ENCODE data around the gene PCNT.

PCNT gene

DNA sequence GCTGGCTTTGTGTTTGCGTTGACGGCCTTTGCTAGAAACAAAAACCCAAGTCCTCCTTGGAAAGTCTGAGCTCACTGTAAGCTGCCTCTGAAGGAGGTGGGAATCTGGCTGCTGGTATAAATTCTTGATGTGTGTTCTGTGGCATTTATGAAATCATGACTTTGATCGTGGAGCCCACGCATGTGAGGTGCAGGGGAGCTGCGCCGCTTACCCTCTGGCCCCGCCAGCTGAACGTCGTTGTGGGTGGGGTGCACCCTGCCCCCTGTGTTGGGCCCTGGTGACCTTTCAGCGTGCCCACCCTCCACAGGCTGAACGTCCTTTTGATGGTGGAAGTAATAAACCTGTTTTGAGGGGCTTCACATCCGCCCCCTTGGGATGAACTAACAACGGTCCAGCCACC lies 113.6 kb downstream of the PCNT start:
- POLR2A ChIA-PET = interaction anchor here (0.7 kb wide), 1 partner anchor 20 kb away, joined by 3 read pairs; no protein-coding TSS in a partner anchor

DNA sequence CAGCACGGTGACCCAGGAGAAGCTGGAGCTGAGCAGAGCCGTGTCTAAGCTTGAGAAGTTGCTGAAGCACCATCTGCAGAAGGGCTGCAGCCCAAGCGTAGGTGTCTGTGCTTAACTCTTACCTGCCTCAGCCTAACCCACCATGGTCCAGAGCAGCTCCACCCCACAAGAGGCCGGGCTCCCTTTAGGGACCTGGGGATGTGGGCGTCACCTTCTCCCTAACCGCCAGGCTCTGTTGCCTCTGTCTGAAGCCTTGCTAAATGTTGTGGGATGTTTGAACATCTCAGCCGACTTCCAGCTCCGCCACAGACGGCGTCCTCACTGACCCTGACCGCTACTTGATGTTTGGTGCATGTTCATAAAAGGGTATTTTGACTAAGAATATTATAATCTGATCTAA lies 114.3 kb downstream of the PCNT start:
- CTCF ChIA-PET = no interaction called here

More for the DNA sequence above, 113.6 kb downstream of the PCNT start:
- DNase-seq (ENCODE audit: extremely low spot score) = no peak
- TF ChIP-seq ELF4 (IDR thresholded peaks at IDR 0.05) = no peak
- no peak for TF ChIP-seq BHLHE40 (IDR thresholded peaks at IDR 0.05; ENCODE audit: borderline replicate concordance)
- no peak for TF ChIP-seq LEF1 (IDR thresholded peaks at IDR 0.05; ENCODE audit: borderline replicate concordance)
- no peak for TF ChIP-seq NFRKB (IDR thresholded peaks at IDR 0.05)
- no peak for TF ChIP-seq L3MBTL2 (conservative IDR thresholded peaks at IDR 0.05)
- no peak for TF ChIP-seq HDGF (IDR thresholded peaks at IDR 0.05; ENCODE audit: borderline replicate concordance)
- no peak for TF ChIP-seq ARNT (IDR thresholded peaks at IDR 0.05)
- TF ChIP-seq, protein P1, sequence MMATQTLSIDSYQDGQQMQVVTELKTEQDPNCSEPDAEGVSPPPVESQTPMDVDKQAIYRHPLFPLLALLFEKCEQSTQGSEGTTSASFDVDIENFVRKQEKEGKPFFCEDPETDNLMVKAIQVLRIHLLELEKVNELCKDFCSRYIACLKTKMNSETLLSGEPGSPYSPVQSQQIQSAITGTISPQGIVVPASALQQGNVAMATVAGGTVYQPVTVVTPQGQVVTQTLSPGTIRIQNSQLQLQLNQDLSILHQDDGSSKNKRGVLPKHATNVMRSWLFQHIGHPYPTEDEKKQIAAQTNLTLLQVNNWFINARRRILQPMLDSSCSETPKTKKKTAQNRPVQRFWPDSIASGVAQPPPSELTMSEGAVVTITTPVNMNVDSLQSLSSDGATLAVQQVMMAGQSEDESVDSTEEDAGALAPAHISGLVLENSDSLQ (IDR thresholded peaks at IDR 0.05) = no peak
- CTCF ChIA-PET = interaction anchor here (0.6 kb wide), 1 partner anchor 33 kb away, joined by 5 read pairs; no protein-coding TSS in a partner anchor

DNA sequence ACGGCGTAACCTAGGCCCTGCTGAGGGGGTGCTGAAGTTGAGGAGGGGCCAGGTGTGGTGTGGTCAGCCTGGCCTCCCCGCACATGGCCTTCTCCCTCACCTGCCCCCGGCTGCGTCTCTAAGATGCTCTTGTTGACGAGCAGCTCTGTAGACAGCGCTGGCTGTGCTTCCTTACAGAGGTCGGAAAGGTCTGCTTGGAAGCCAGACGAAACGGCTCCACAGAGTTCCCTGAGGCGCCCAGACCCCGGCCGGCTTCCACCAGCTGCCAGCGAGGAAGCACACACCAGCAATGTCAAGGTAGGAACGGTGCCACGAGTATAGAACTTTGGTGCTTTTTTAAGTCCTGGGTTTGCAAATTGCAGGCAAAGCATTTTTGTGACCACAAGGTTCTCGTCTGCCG lies 116.0 kb downstream of the PCNT start:
- TF ChIP-seq ARNT (IDR thresholded peaks at IDR 0.05) (no peak), TARDBP (IDR thresholded peaks at IDR 0.05) (no peak), SUZ12 (IDR thresholded peaks at IDR 0.05) (no peak), SP1 (IDR thresholded peaks at IDR 0.05) (no peak), ELF4 (IDR thresholded peaks at IDR 0.05) (no peak), LEF1 (IDR thresholded peaks at IDR 0.05; ENCODE audit: borderline replicate concordance) (no peak), BHLHE40 (IDR thresholded peaks at IDR 0.05; ENCODE audit: borderline replicate concordance) (no peak), NFRKB (IDR thresholded peaks at IDR 0.05) (no peak), HDGF (IDR thresholded peaks at IDR 0.05; ENCODE audit: borderline replicate concordance) (no peak), ZNF384 (IDR thresholded peaks at IDR 0.05) (no peak), L3MBTL2 (conservative IDR thresholded peaks at IDR 0.05) (no peak), FOXK2 (IDR thresholded peaks at IDR 0.05) (no peak), FOXM1 (IDR thresholded peaks at IDR 0.05; ENCODE audit: borderline replicate concordance) (no peak), FOXA1 (IDR thresholded peaks at IDR 0.05) (no peak)
- no peak for DNase-seq (ENCODE audit: extremely low spot score)
- POLR2A ChIA-PET = no interaction called here
- CTCF ChIA-PET = no interaction called here

More for the DNA sequence above, 114.3 kb downstream of the PCNT start:
- DNase-seq (ENCODE audit: extremely low spot score) = no peak
- POLR2A ChIA-PET = interaction anchor here (0.7 kb wide), 1 partner anchor 19 kb away, joined by 3 read pairs; no protein-coding TSS in a partner anchor
- TF ChIP-seq L3MBTL2 (conservative IDR thresholded peaks at IDR 0.05) (no peak), LEF1 (IDR thresholded peaks at IDR 0.05; ENCODE audit: borderline replicate concordance) (no peak), ARNT (IDR thresholded peaks at IDR 0.05) (no peak), TARDBP (IDR thresholded peaks at IDR 0.05) (no peak), BHLHE40 (IDR thresholded peaks at IDR 0.05; ENCODE audit: borderline replicate concordance) (no peak), SUZ12 (IDR thresholded peaks at IDR 0.05) (no peak), ELF4 (IDR thresholded peaks at IDR 0.05) (no peak), NFRKB (IDR thresholded peaks at IDR 0.05) (no peak), FOXK2 (IDR thresholded peaks at IDR 0.05) (no peak), SP1 (IDR thresholded peaks at IDR 0.05) (no peak), FOXA1 (IDR thresholded peaks at IDR 0.05) (no peak), ZNF384 (IDR thresholded peaks at IDR 0.05) (no peak), FOXM1 (IDR thresholded peaks at IDR 0.05; ENCODE audit: borderline replicate concordance) (no peak), CTBP1 (IDR thresholded peaks at IDR 0.05; ENCODE audit: borderline replicate concordance) (no peak)
- TF ChIP-seq, protein P1 (IDR thresholded peaks at IDR 0.05) = no peak

DNA sequence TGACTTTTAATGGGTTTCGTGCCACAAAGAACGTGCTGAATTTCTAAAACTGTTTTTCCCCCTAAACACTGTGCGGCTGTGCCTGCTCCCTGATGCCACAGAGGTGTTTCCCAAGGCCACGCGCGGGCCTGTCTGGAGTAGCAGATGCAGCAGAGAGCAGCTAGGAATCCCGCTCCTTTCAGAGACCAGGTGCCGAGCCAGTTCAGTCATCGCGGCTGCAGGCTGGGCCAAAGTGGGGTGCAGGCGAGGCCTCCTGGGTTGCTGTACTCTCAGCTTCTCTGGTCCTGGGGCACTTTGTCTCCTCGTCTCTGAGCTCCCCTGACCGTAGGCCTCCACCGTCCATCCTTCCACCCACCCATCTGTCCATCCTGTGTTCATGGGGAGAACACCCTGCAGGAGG lies 117.4 kb downstream of the PCNT start:
- CTCF ChIA-PET = no interaction called here
- POLR2A ChIA-PET = no interaction called here
- no peak for DNase-seq (ENCODE audit: extremely low spot score)
- TF ChIP-seq ZNF384 (IDR thresholded peaks at IDR 0.05) (no peak), FOXA1 (IDR thresholded peaks at IDR 0.05) (no peak), TARDBP (IDR thresholded peaks at IDR 0.05) (no peak), NFRKB (IDR thresholded peaks at IDR 0.05) (no peak), SUZ12 (IDR thresholded peaks at IDR 0.05) (no peak), LEF1 (IDR thresholded peaks at IDR 0.05; ENCODE audit: borderline replicate concordance) (no peak), L3MBTL2 (conservative IDR thresholded peaks at IDR 0.05) (no peak), ARNT (IDR thresholded peaks at IDR 0.05) (no peak), SP1 (IDR thresholded peaks at IDR 0.05) (no peak), HDGF (IDR thresholded peaks at IDR 0.05; ENCODE audit: borderline replicate concordance) (no peak), FOXK2 (IDR thresholded peaks at IDR 0.05) (no peak), BHLHE40 (IDR thresholded peaks at IDR 0.05; ENCODE audit: borderline replicate concordance) (no peak), FOXM1 (IDR thresholded peaks at IDR 0.05; ENCODE audit: borderline replicate concordance) (no peak), CTBP1 (IDR thresholded peaks at IDR 0.05; ENCODE audit: borderline replicate concordance) (no peak), ELF4 (IDR thresholded peaks at IDR 0.05) (no peak)
- TF ChIP-seq, protein P1 (IDR thresholded peaks at IDR 0.05) = no peak

DNA sequence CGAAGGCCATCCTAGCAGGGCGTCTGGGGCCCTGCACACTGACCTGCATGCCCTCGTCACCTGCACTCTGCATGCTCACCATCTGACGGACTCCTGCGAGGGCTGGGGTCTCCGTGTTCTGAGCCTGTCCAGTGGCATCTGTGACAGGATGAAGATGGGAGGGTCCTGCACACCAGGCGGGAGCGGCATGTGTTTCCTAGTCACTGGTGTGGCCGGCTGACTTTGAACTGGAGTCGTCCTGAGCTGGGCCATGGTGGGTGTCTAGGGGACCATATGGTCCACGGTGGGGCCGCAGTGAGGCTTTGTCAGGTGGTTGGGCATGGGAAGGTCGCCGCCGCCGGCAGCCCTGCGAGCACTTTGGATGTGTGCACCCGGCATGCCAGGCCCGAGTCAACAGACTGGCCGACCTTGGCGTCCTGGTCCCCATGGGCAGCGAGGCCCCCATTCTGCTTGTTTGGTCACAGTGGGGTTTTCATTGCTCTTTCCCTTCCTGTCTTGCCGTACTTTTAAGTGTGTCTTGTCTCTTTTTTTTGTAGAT lies 118.1 kb downstream of the PCNT start:
- POLR2A ChIA-PET = no interaction called here
- TF ChIP-seq ELF4 (IDR thresholded peaks at IDR 0.05) = no peak
- no peak for DNase-seq (ENCODE audit: extremely low spot score)
- CTCF ChIA-PET = no interaction called here

DNA sequence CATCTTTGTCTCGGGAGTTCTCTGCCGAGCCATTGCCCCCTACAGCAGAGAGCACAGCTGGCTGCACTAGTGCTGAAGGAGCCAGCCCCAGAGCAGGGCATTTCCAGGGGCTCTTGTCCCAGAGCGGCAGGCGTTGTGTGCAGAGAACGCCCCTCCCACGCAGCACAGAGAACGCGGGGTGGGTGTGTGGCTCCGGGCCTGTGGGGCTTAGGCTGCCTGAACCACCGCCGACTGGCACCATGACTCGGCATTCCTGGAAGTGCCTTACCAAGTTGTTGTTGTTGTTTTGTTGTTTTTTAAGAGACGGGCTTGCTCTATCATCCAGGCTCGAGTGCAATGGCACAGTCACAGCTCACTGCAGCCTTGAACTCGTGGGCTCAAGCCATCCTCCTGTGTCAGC lies 119.0 kb downstream of the PCNT start:
- POLR2A ChIA-PET = no interaction called here
- DNase-seq (ENCODE audit: extremely low spot score) = no peak
- no peak for TF ChIP-seq ARNT (IDR thresholded peaks at IDR 0.05)
- TF ChIP-seq HDGF (IDR thresholded peaks at IDR 0.05; ENCODE audit: borderline replicate concordance) = no peak
- no peak for TF ChIP-seq FOXA1 (IDR thresholded peaks at IDR 0.05)
- no peak for TF ChIP-seq ELF4 (IDR thresholded peaks at IDR 0.05)
- TF ChIP-seq ZNF384 (IDR thresholded peaks at IDR 0.05) = no peak
- TF ChIP-seq FOXM1 (IDR thresholded peaks at IDR 0.05; ENCODE audit: borderline replicate concordance) = no peak
- no peak for TF ChIP-seq SUZ12 (IDR thresholded peaks at IDR 0.05)
- TF ChIP-seq L3MBTL2 (conservative IDR thresholded peaks at IDR 0.05) = no peak
- TF ChIP-seq CTBP1 (IDR thresholded peaks at IDR 0.05; ENCODE audit: borderline replicate concordance) = no peak
- TF ChIP-seq TARDBP (IDR thresholded peaks at IDR 0.05) = no peak
- TF ChIP-seq, protein P1 (IDR thresholded peaks at IDR 0.05) = no peak
- TF ChIP-seq LEF1 (IDR thresholded peaks at IDR 0.05; ENCODE audit: borderline replicate concordance) = no peak
- no peak for TF ChIP-seq NFRKB (IDR thresholded peaks at IDR 0.05)
- no peak for TF ChIP-seq FOXK2 (IDR thresholded peaks at IDR 0.05)
- TF ChIP-seq BHLHE40 (IDR thresholded peaks at IDR 0.05; ENCODE audit: borderline replicate concordance) = no peak
- TF ChIP-seq SP1 (IDR thresholded peaks at IDR 0.05) = no peak
- CTCF ChIA-PET = no interaction called here
